Activated CD4-positive, alpha-beta T cell treated with anti-CD3 and anti-CD28 coated beads, Interleukin-2, amount 50 U/mL, for 48 hours (primary cell): Measurements from ENCODE around the gene WARS2.

Source experiments
- DNase-seq, 2 experiments: peaks; one replicate each; pipeline ENCODE4 v3.0.0-alpha.2; 2020

The WARS2 gene

GRCh38 chr1:119011706-119012105 lies 128.7 kb downstream of the WARS2 start:
- no peak for DNase-seq

GRCh38 chr1:119011116-119011515 lies 129.3 kb downstream of the WARS2 start:
- no peak for DNase-seq

- no peak for DNase-seq
Observed at GRCh38 chr1:119010201-119010600, 130.3 kb downstream of the WARS2 start.

- no peak for DNase-seq
Observed at GRCh38 chr1:119009312-119009655, 131.2 kb downstream of the WARS2 start.

- DNase-seq = no peak
Observed at GRCh38 chr1:119008483-119009311, 131.8 kb downstream of the WARS2 start.

- no peak for DNase-seq
Observed at GRCh38 chr1:119007670-119008482, 132.6 kb downstream of the WARS2 start.

GRCh38 chr1:119007339-119007669 lies 133.1 kb downstream of the WARS2 start:
- DNase-seq = no peak

- DNase-seq = no peak
Observed at GRCh38 chr1:119006406-119007279, 133.8 kb downstream of the WARS2 start.

GRCh38 chr1:119005724-119006405 lies 134.6 kb downstream of the WARS2 start:
- DNase-seq = no peak

GRCh38 chr1:119004781-119005180 lies 135.7 kb downstream of the WARS2 start:
- no peak for DNase-seq

GRCh38 chr1:119004129-119004527 lies 136.3 kb downstream of the WARS2 start:
- DNase-seq = no peak

GRCh38 chr1:119003413-119004128 lies 136.9 kb downstream of the WARS2 start:
- DNase-seq = no peak

GRCh38 chr1:119002028-119002686 lies 138.3 kb downstream of the WARS2 start:
- no peak for DNase-seq

- DNase-seq = no peak
Observed at GRCh38 chr1:119001181-119002027, 139.0 kb downstream of the WARS2 start.

- DNase-seq = no peak
Observed at GRCh38 chr1:119000371-119001180, 139.9 kb downstream of the WARS2 start.

- DNase-seq = no peak
Observed at GRCh38 chr1:118999348-119000071, 140.9 kb downstream of the WARS2 start.

- no peak for DNase-seq
Observed at GRCh38 chr1:118998171-118998570, 142.3 kb downstream of the WARS2 start.

GRCh38 chr1:118997225-118997624 lies 143.2 kb downstream of the WARS2 start:
- no peak for DNase-seq
